Measurements from ENCODE around the gene SLIT2.

SLIT2 gene

GRCh38 chr4:20266215-20267082, 14.7 kb downstream of the SLIT2 start:
- no peak for DNase-seq

- DNase-seq, result no peak
Measured at GRCh38 chr4:20268028-20268427, 16.3 kb downstream of the SLIT2 start.

GRCh38 chr4:20269320-20269719, 17.6 kb downstream of the SLIT2 start:
- DNase-seq, result no peak

GRCh38 chr4:20271950-20272349, 20.2 kb downstream of the SLIT2 start:
- peak; percentile 19 for DNase-seq

- no peak for DNase-seq
Measured at GRCh38 chr4:20272411-20272872, 20.7 kb downstream of the SLIT2 start.

GRCh38 chr4:20273793-20274192, 22.1 kb downstream of the SLIT2 start:
- no peak for DNase-seq

GRCh38 chr4:20276848-20277247, 25.1 kb downstream of the SLIT2 start:
- no peak for DNase-seq

- DNase-seq, result no peak
Measured at GRCh38 chr4:20278195-20278594, 26.5 kb downstream of the SLIT2 start.

GRCh38 chr4:20279381-20279780, 27.7 kb downstream of the SLIT2 start:
- no peak for DNase-seq

- no peak for DNase-seq
Measured at GRCh38 chr4:20281453-20281852, 29.7 kb downstream of the SLIT2 start.

- no peak for DNase-seq
Measured at GRCh38 chr4:20283039-20283438, 31.3 kb downstream of the SLIT2 start.

- no peak for DNase-seq
Measured at GRCh38 chr4:20284990-20285389, 33.3 kb downstream of the SLIT2 start.

- DNase-seq, result no peak
Measured at GRCh38 chr4:20287246-20287645, 35.5 kb downstream of the SLIT2 start.

- DNase-seq, result no peak
Measured at GRCh38 chr4:20288047-20288650, 36.4 kb downstream of the SLIT2 start.

GRCh38 chr4:20288846-20289512, 37.3 kb downstream of the SLIT2 start:
- no peak for DNase-seq

- no peak for DNase-seq
Measured at GRCh38 chr4:20289782-20290181, 38.1 kb downstream of the SLIT2 start.

- no peak for DNase-seq
Measured at GRCh38 chr4:20292739-20293138, 41.0 kb downstream of the SLIT2 start.

- DNase-seq, result no peak
Measured at GRCh38 chr4:20297261-20297660, 45.6 kb downstream of the SLIT2 start.

- no peak for DNase-seq
Measured at GRCh38 chr4:20297783-20298182, 46.1 kb downstream of the SLIT2 start.

GRCh38 chr4:20298455-20298854, 46.8 kb downstream of the SLIT2 start:
- DNase-seq, result no peak

- DNase-seq, result no peak
Measured at GRCh38 chr4:20298986-20299385, 47.3 kb downstream of the SLIT2 start.

GRCh38 chr4:20299515-20299914, 47.8 kb downstream of the SLIT2 start:
- DNase-seq, result no peak

GRCh38 chr4:20301161-20301560, 49.5 kb downstream of the SLIT2 start:
- no peak for DNase-seq

All from NCI-H526 treated with DMSO at 0.1 percent for 48 hours (cell line).